HCT116 (cell line): ENCODE results near the gene HBG1. TPM values are rescaled to one million over a fixed set of nuclear protein-coding genes. Genes with fewer than 3 reads are reported as not detected.

Experiments used
- ATAC-seq: fragments of 200-7000 bp; cut with Tn5 transposase; 2 replicates; pipeline ENCODE4 v1.9.1; 2020; ENCODE audit warnings: mild to moderate bottlenecking, moderate library complexity
- BruUV-seq: library from RNA; stranded (reverse); fragments of 400-500 nt; replicated peaks from 2 replicates; lab custom pipeline; 2021; lab: Mats Ljungman, UMichigan
- CTCF ChIA-PET: fragments of 300-600 bp; sonication (Branson Sonifier 250); formaldehyde crosslinking; loops from one replicate; lab custom pipeline; 2021; ENCODE audit warnings: antibody characterized with exemption; lab: Charles Lee
- POLR2A ChIA-PET: fragments of 300-600, 350-600 bp; sonication (Branson Sonifier 250); formaldehyde crosslinking; loops from one replicate; lab custom pipeline; 2021; ENCODE audit warnings: antibody characterized with exemption; lab: Charles Lee
- RAD21 ChIA-PET, 2 experiments: fragments of 300-600 bp; sonication (Branson Sonifier 250); formaldehyde crosslinking; loops; one replicate each; lab custom pipeline; 2023; ENCODE audit warnings: low total read pairs in 2 of 2; ENCODE audit not compliant: uncharacterized antibody in 2 of 2, unreplicated experiment in 2 of 2, low non-redundant PET in 1 of 2; lab: Charles Lee
- DNase-seq: peaks from one replicate; pipeline ENCODE4 v3.0.0-alpha.2; 2010; ENCODE audit warnings: low read depth, low spot score
- H2AFZ ChIP-seq: fragments of 200-600 bp; shearing (Covaris generic), sonication (generic); 2 replicates; pipeline ENCODE4 v1.6.1; 2017; ENCODE audit warnings: low read depth, mixed run types, mixed read lengths, antibody characterized with exemption, low read length; ENCODE audit not compliant: poor library complexity, severe bottlenecking
- H3K27ac ChIP-seq: 2 replicates; pipeline ENCODE4 v1.5.1; 2012; ENCODE audit warnings: low read depth, low read length
- H3K27me3 ChIP-seq: fragments of 200-600 bp; sonication (generic); 2 replicates; pipeline ENCODE4 v1.6.1; 2016; ENCODE audit warnings: mixed run types, low read length, mixed read lengths; ENCODE audit not compliant: insufficient read depth
- H3K36me3 ChIP-seq, 2 experiments: fragments of 200-500 bp in 1 of 2; fragments of 200-600 bp in 1 of 2; sonication (Bioruptor generic) in 1 of 2; sonication (generic) in 1 of 2; 2 replicates each; pipeline versions ENCODE4 v1.5.1 to v1.6.1; 2014 to 2016; ENCODE audit warnings: low read length in 2 of 2, inconsistent platforms in 1 of 2, mixed read lengths in 1 of 2, mixed run types in 1 of 2; ENCODE audit not compliant: insufficient read depth in 2 of 2, control insufficient read depth in 1 of 2
- H3K4me1 ChIP-seq, 2 experiments: fragments of 200-600 bp in 1 of 2; sonication (generic) in 1 of 2; 2 replicates each; pipeline versions ENCODE4 v1.5.1 to v1.6.1; 2012 to 2017; ENCODE audit warnings: low read length in 2 of 2, inconsistent platforms in 1 of 2, mild to moderate bottlenecking in 1 of 2, mixed read lengths in 1 of 2, mixed run types in 1 of 2, moderate library complexity in 1 of 2; ENCODE audit not compliant: insufficient read depth in 2 of 2, control insufficient read depth in 1 of 2
- H3K4me2 ChIP-seq: fragments of 200-600 bp; sonication (generic); 2 replicates; pipeline ENCODE4 v1.6.1; 2017; ENCODE audit warnings: mixed run types, low read length, mixed read lengths
- H3K4me3 ChIP-seq, 2 experiments: fragments of 200-600 bp in 1 of 2; sonication (generic) in 1 of 2; replicated peaks in 1 of 2; 2 replicates each; pipeline ENCODE4 v1.5.1; 2011 to 2016; ENCODE audit warnings: low read length in 2 of 2, control low read depth in 1 of 2, low read depth in 1 of 2, mild to moderate bottlenecking in 1 of 2, mixed read lengths in 1 of 2, mixed run types in 1 of 2
- H3K79me2 ChIP-seq: fragments of 200-600 bp; sonication (generic); 2 replicates; pipeline ENCODE4 v1.6.1; 2017; ENCODE audit warnings: mild to moderate bottlenecking, mixed run types, low read length, moderate library complexity, mixed read lengths; ENCODE audit not compliant: insufficient read depth
- H3K9ac ChIP-seq: fragments of 200-600 bp; sonication (generic); 2 replicates; pipeline ENCODE4 v1.6.1; 2016; ENCODE audit warnings: low read length, mixed read lengths
- H3K9me2 ChIP-seq: fragments of 200-600 bp; sonication (generic), shearing (Covaris generic); 2 replicates; pipeline ENCODE4 v1.6.1; 2017; ENCODE audit warnings: mixed run types, mild to moderate bottlenecking, moderate library complexity; ENCODE audit not compliant: insufficient read depth
- H3K9me3 ChIP-seq, 2 experiments: fragments of 200-500 bp in 1 of 2; fragments of 200-600 bp in 1 of 2; sonication (Bioruptor generic) in 1 of 2; sonication (generic) in 1 of 2; 2 replicates each; pipeline ENCODE4 v1.6.1; 2014 to 2017; ENCODE audit warnings: low read length in 2 of 2, mixed read lengths in 2 of 2, inconsistent platforms in 1 of 2, low read depth in 1 of 2, mild to moderate bottlenecking in 1 of 2, mixed run types in 1 of 2, moderate library complexity in 1 of 2; ENCODE audit not compliant: control insufficient read depth in 1 of 2, insufficient read depth in 1 of 2
- H4K20me1 ChIP-seq: fragments of 200-600 bp; sonication (generic), shearing (Covaris generic); 2 replicates; pipeline ENCODE4 v1.6.1; 2017; ENCODE audit warnings: mixed run types, mild to moderate bottlenecking, moderate library complexity; ENCODE audit not compliant: insufficient read depth
- CEBPB ChIP-seq: IDR thresholded peaks from 2 replicates; pipeline ENCODE4 v1.6.1; 2012; ENCODE audit warnings: low read depth
- CTCF ChIP-seq, 3 experiments: fragments of 200-600 bp in 1 of 3; sonication (generic) in 1 of 3; IDR thresholded peaks in 2 of 3; conservative IDR thresholded peaks in 1 of 3; 2 replicates each; pipeline ENCODE4 v1.5.1; 2012 to 2017; ENCODE audit warnings: low read depth in 2 of 3, low read length in 2 of 3, antibody characterized with exemption in 1 of 3, borderline replicate concordance in 1 of 3, control low read depth in 1 of 3, mild to moderate bottlenecking in 1 of 3, mixed read lengths in 1 of 3, mixed run types in 1 of 3, moderate library complexity in 1 of 3; ENCODE audit not compliant: insufficient read depth in 1 of 3
- EGR1 ChIP-seq: IDR thresholded peaks from 2 replicates; pipeline ENCODE4 v1.6.1; 2012; ENCODE audit warnings: low read depth
- ELF1 ChIP-seq: IDR thresholded peaks from 2 replicates; pipeline ENCODE4 v1.6.1; 2012; ENCODE audit warnings: low read depth, borderline replicate concordance
- EZH2 ChIP-seq: fragments of 200-600 bp; sonication (generic); IDR thresholded peaks from 2 replicates; pipeline ENCODE4 v1.6.1; 2017; ENCODE audit warnings: antibody characterized with exemption, mixed run types
- EZH2phosphoT487 ChIP-seq: fragments of 200-600 bp; IDR thresholded peaks from 2 replicates; pipeline ENCODE4 v1.6.1; 2018; ENCODE audit warnings: antibody characterized with exemption, borderline replicate concordance
- FOSL1 ChIP-seq: IDR thresholded peaks from 2 replicates; pipeline ENCODE4 v1.6.1; 2012; ENCODE audit warnings: low read depth
- JUND ChIP-seq: IDR thresholded peaks from 2 replicates; pipeline ENCODE4 v1.6.1; 2012
- POLR2A ChIP-seq: IDR thresholded peaks from 2 replicates; pipeline ENCODE4 v1.7.0; 2011; ENCODE audit warnings: borderline replicate concordance; ENCODE audit not compliant: insufficient read depth, insufficient read length; ENCODE audit errors: extremely low read depth
- RAD21 ChIP-seq: IDR thresholded peaks from 2 replicates; pipeline ENCODE4 v1.6.1; 2012; ENCODE audit warnings: low read depth, mild to moderate bottlenecking
- SRF ChIP-seq: IDR thresholded peaks from 2 replicates; pipeline ENCODE4 v1.6.1; 2012; ENCODE audit warnings: low read depth
- TCF7L2 ChIP-seq: IDR thresholded peaks from 2 replicates; pipeline ENCODE4 v1.7.0; 2011; ENCODE audit warnings: borderline replicate concordance, inconsistent platforms; ENCODE audit not compliant: insufficient read depth, insufficient read length; ENCODE audit errors: extremely low read depth
- YY1 ChIP-seq: IDR thresholded peaks from 2 replicates; pipeline ENCODE4 v1.6.1; 2011; ENCODE audit warnings: low read length, low read depth, moderate library complexity, mild to moderate bottlenecking; ENCODE audit not compliant: insufficient replicate concordance; ENCODE audit errors: extremely low read depth
- ZFX ChIP-seq: fragments of 450-650 bp; IDR thresholded peaks from 2 replicates; pipeline ENCODE4 v1.6.1; 2017
- ZNF274 ChIP-seq: fragments of 200-500 bp; sonication (Bioruptor generic); IDR thresholded peaks from 2 replicates; pipeline ENCODE4 v1.6.1; 2014; ENCODE audit warnings: mild to moderate bottlenecking, low read depth, low read length, inconsistent platforms
- intact Hi-C: fragments of 100-400 bp; cut with micrococcal nuclease; formaldehyde crosslinking; loops from 2 replicates; pipeline ENCODE4 v1.10.0; 2022
- total RNA-seq: library from RNA; stranded (reverse); gene quantifications from one replicate; pipeline ENCODE4 v1.2.1, GENCODE V29; 2021; ENCODE audit not compliant: unreplicated experiment
- TF ChIP-seq, protein P1 (sequence below): IDR thresholded peaks from 2 replicates; pipeline ENCODE4 v1.6.1; 2012

The HBG1 gene
- total RNA-seq, 1 experiment from 2014 or later: 3.6 TPM

- no peaks in the 10 kb centered on the region for H3K4me1 ChIP-seq
- H3K27ac ChIP-seq: no peak overlapping the region
- ChIA-PET CTCF (no interaction called here), RAD21 (no interaction called here), POLR2A (no interaction called here)
- no peak overlapping the region for H3K4me2 ChIP-seq
- TF ChIP-seq JUND (no peak), EGR1 (no peak), TCF7L2 (no peak), SRF (no peak), EZH2 (no peak), CTCF (IDR thresholded peaks at IDR 0.05 in 2 of 3, conservative IDR thresholded peaks at IDR 0.05 in 1 of 3; ENCODE audit: borderline replicate concordance in 1 of 3, insufficient read depth in 1 of 3, low read depth in 2 of 3, low read length in 2 of 3) (no peak), RAD21 (no peak), YY1 (no peak), EZH2phosphoT487 (no peak), ZNF274 (no peak), ELF1 (no peak), FOSL1 (no peak), CEBPB (no peak), POLR2A (no peak), ZFX (no peak)
- TF ChIP-seq, protein P1, sequence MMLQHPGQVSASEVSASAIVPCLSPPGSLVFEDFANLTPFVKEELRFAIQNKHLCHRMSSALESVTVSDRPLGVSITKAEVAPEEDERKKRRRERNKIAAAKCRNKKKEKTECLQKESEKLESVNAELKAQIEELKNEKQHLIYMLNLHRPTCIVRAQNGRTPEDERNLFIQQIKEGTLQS: no peak
- H4K20me1 ChIP-seq: no peaks in the 10 kb centered on the region
- H3K27me3 ChIP-seq: peaks cover 70% of the 10 kb centered on the region
- H3K9me2 ChIP-seq: no peaks in the 10 kb centered on the region
- no peaks in the 10 kb centered on the region for H3K79me2 ChIP-seq
- intact Hi-C loops: no loop called here
- H3K36me3 ChIP-seq: no peaks in the 10 kb centered on the region
- no TSS peak for BruUV-seq
- no peak for ATAC-seq
- no peak overlapping the region for H3K4me3 ChIP-seq
- no peak overlapping the region for H3K9ac ChIP-seq
- DNase-seq: no peak
- H3K9me3 ChIP-seq: no peaks in the 10 kb centered on the region
- H2AFZ ChIP-seq: no peak overlapping the region
Observed at GRCh38 chr11:5245155-5245554, 4.5 kb downstream of the HBG1 start.
